GM20431 (cell line): ENCODE measurements around the gene KCNQ1.

Experiments
- in situ Hi-C: fragments of 300-500 bp; cut with MseI, MboI; formaldehyde crosslinking; loops from one replicate; pipeline ENCODE4 v1.15.0; 2020; ENCODE audit warnings: low sequenced_read_pairs; ENCODE audit not compliant: unreplicated experiment

Gene KCNQ1

GRCh38 chr11:2708757-2709281 lies 264.0 kb downstream of the KCNQ1 start:
- in situ Hi-C loops: no loop called here

GRCh38 chr11:2709429-2709828 lies 264.6 kb downstream of the KCNQ1 start:
- in situ Hi-C loops: no loop called here

DNA sequence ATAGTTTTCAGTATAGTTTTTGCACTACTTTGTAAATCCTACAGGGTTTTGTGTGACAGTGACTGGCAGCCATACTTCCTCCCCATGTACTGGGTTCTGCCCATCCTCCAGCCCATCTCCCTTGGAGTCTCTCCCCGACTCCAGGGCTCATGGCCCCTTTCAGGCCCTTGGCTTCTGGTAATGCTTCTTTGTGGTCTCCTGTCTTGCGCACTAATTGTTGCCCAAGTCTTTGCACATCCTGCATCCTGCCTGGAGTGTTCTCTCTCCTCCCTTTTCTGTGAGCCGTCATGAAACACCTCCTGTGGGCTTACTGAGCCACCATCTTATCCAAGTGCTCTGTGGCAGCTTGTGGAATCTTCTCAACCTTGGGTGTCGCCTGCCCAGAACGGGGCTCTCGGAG lies 266.4 kb downstream of the KCNQ1 start:
- in situ Hi-C loops: no loop called here

DNA sequence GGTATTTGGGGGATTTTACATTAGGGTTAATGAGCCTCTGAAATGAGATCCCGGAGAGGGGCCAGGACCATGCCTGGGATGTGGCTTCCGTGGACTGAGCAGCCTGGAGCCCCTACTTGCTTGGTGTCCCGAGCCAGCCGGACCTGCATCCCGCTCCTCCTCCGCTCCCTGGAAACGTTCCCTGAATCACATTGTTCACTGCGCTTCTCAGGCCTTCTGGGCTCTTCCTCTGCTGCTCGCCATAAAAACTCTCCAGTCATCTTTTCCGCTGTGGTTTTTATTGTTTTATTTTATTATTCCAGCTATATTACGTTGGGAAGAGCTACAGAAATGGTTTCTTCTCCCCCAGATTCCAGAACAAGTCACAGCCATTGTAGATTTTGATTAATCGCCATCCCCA lies 268.3 kb downstream of the KCNQ1 start:
- in situ Hi-C loops: no loop called here

DNA sequence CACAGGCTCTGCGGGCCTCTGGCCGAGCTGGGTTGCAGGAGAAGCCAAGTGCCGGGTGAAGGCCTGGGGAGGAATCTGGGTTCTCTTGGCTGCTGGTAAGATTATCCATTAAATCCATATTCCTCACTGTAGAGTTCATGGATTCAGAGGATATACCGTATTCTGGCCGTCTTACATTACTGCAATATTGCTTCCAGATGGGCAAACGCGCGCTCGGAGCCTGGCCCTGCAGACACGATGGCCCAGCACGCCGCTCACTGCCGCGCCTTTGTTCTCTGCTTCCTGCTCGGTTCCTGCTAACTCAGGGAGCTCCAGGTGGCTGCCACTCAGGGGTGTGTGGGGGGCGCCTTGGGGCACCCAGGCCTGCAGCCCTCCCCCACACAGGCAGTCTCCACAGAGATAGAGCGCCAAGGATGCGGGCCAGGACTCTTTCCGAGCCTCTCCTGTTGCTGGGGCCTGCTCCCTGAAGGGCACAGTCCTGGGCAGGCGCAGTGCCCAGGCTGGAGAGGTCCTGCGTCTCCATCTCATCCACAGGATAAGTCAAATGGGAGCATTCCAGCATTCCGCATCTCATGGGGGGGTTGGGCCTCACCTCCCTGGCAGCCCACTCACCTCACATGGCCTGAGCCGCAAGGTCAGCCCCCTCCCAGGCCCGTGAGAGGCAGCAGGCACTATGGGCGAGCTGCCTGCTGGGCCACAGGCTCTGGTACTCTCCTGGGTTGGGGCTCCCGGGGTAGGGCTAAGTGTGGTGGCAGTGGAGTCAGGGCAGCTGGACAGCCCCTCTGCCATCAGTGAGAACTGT lies 269.1 kb downstream of the KCNQ1 start:
- in situ Hi-C loops: no loop called here

- in situ Hi-C loops: no loop called here
These were observed 269.6 kb downstream of the KCNQ1 start for GRCh38 chr11:2714463-2714800.

DNA sequence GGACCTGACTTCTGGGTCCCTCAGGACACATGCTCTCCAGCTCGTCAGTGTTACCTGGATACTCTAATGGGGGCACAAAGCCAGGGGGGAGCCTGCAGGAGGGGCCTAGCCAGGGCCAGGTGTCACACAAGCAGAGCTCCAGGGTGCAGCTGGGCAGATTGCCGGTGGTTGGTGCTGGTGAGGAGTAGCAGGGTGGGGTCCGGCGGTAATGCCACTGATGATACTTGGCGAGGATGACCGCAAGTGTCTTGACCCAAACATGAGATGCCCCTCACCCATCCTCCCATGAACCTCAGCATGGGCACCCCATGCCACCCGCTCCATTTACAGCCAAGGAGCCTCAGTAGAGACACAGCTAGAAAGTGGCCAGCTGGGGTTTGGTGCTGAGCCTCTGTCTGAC lies 270.1 kb downstream of the KCNQ1 start:
- in situ Hi-C loops: no loop called here

DNA sequence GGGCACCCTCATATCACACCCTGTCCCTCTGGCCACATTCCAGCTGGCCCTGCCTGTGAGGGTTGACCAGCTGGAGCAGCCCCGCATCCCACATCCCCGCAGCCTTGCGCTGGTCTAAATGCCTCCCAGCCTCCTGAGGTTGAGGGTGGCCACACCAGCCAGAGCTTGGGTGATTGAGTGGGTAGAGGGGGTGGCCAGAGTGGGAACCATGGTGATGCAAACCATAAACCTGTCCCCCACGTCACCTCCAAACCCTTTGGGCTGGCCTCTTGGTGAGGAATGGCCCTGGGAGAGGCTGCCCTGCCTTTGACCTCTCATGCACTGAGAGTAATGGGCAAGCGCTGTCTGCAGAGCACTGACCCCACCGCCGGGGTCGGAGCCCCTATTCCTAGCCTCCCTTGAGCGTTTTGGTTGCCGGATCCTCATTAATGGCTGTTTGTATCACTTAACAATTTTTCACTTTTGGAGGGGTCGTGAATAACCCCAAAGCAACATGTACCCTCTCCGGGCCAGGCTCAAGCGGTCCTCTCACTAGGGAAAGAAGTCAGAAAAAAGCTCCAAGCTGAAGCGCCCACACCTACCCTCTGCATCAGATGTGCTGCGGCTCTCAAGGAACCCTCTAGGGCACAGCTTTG lies 271.0 kb downstream of the KCNQ1 start:
- in situ Hi-C loops: no loop called here

DNA sequence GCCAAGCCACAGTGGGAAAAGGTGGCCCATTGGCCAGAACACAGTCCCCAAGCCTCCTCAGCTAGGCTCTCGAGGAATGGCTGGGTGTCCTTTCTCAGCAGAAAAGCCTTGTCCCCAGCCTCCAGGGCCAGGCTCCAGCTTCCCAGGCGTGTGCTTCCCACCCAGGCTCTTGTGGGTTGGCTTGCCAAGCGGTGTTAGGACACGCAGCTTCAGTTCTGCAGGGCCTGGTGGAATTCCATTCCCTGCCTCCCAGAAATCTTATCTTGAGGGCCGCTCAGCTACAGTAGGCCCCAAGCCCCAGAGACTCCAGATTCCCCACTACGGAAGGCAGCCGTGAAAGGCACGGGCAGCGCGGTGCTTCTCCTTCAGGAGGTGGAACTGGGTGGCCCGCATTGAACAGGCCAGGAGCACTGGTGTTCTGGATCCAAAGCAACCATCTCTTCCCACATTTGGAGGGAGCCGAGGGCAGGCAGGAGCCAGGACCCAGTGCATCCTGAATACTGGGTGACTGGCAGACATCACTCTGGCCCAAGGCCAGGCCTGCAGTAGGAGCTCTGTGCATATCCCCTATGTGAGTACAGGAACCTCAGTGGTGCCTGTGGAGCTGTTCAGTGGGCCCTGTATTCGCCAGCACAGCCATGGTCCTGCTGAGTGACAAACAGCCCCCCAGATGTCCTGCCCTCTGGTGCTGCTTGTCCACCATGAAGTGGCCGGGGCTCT lies 271.7 kb downstream of the KCNQ1 start:
- in situ Hi-C loops: no loop called here

- in situ Hi-C loops: no loop called here
These were observed 272.9 kb downstream of the KCNQ1 start for GRCh38 chr11:2717561-2718325.

DNA sequence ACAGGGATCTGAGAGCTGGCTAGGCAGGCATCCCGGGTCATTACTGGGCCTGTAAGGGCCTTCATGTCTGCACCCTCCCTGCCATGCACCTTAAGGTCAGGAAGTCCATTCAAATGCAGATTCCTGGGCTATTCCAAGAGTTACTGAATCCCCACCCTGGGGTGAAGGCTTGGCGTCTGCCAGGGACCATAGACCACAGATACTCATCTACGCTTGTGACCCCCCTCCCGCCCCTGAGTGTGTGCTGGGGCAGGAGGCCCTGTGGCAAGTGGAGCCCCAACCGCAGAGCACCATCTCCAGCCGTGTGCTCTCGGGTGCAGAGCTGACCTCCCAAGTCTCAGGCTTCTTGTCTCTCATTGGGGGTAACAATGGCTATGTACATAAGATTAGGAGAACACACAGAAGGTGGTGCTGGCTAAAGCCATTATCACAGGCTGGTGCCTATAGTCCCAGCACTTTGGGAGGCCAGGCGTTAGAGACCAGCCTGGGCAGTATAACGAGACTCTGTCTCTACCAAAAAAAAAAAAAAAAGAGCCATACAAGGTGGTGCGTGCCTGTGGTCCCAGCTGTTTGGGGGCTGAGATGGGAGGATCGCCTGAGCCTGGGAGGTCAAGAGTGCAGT lies 274.1 kb downstream of the KCNQ1 start:
- in situ Hi-C loops: no loop called here

GRCh38 chr11:2719831-2720590 lies 275.2 kb downstream of the KCNQ1 start:
- in situ Hi-C loops: no loop called here

GRCh38 chr11:2721210-2721916 lies 276.6 kb downstream of the KCNQ1 start:
- in situ Hi-C loops: no loop called here

GRCh38 chr11:2722955-2723354 lies 278.1 kb downstream of the KCNQ1 start:
- in situ Hi-C loops: no loop called here

GRCh38 chr11:2724104-2724503 lies 279.3 kb downstream of the KCNQ1 start:
- in situ Hi-C loops: no loop called here

DNA sequence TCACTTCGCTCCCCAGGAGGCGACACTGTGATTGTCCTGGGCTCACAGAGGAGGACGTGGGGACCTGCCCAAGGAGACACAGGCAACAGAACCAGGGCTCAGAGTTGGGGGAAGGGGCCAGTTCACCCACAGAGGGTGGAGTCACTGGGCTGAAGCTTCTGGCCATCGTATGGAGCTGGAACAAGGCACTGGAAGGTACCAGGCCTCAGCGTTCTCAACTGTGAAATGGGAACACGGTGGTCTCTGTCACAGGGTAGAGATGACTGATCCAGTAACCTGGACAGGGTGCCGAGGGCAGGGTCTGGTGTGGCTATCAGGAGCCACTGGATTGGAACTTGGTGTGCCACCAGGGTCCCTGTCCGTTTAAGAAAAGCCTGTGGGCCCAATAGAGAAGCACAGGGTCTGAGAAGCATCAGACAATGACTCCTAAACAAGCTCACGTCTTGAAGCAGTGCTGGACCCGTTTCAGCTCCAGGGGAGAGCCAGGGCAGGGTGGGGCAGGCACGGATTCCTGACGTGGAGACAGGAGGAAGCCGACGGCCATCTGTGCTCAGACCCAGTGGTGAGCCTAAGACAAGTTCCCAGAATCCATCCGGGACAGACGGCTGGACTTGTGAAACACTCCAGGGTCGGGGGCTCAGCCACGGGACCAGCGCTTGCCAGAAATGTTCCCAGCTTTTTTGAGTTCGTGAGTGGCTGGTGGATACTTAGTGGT lies 280.0 kb downstream of the KCNQ1 start:
- in situ Hi-C loops: no loop called here

GRCh38 chr11:2725368-2726300 lies 280.8 kb downstream of the KCNQ1 start:
- in situ Hi-C loops: no loop called here
